GM13976 (cell line): ENCODE results near the gene NUFIP1.

Source experiments
- DNase-seq: peaks from one replicate; pipeline ENCODE4 v3.0.0; 2012; ENCODE audit warnings: low spot score
- in situ Hi-C: fragments of 300-500 bp; cut with MboI; formaldehyde crosslinking; loops from one replicate; pipeline ENCODE4 v1.12.0; 2022; ENCODE audit warnings: low sequenced_read_pairs, mixed read lengths, inconsistent platforms; ENCODE audit not compliant: unreplicated experiment
- TF ChIP-seq, protein P1 (sequence below): IDR thresholded peaks from 2 replicates; pipeline ENCODE4 v1.5.1; 2012; ENCODE audit warnings: borderline replicate concordance, mild to moderate bottlenecking; ENCODE audit not compliant: insufficient read depth; ENCODE audit errors: extremely low read depth, missing control alignments, control extremely low read depth

NUFIP1 gene

DNA sequence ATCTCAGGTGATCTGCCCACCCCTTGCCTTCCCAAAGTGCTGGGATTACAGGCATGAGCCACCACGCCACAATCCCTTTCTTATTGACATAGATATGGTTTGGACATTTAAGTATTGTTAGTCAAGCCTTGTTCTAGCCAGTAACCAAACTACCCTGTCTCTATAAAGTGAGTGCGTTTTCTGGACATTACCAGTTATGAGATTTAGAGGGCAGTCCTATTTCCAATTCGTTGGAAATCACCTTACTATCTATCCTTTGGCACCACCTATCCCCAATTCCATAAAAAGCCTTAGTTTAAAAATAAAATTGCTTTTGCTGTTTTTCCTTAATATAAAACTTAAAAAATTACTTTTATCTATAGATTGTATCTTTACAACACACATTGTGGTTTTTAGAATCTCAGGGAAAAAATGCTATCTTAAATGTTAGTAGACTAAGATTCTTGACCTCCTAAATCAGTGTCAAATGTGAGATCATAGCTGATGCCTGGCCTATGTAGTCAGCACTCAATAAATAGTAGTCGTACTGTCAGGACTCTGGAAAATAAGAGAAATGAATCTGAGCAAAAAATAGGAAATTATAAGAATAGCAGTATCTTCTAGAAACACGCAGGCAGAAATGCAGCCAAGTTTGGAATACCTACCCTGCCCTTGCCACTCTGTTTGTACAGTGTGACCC is 57.0 kb downstream of the NUFIP1 start:
- in situ Hi-C loops = no loop called here
- TF ChIP-seq, protein P1, sequence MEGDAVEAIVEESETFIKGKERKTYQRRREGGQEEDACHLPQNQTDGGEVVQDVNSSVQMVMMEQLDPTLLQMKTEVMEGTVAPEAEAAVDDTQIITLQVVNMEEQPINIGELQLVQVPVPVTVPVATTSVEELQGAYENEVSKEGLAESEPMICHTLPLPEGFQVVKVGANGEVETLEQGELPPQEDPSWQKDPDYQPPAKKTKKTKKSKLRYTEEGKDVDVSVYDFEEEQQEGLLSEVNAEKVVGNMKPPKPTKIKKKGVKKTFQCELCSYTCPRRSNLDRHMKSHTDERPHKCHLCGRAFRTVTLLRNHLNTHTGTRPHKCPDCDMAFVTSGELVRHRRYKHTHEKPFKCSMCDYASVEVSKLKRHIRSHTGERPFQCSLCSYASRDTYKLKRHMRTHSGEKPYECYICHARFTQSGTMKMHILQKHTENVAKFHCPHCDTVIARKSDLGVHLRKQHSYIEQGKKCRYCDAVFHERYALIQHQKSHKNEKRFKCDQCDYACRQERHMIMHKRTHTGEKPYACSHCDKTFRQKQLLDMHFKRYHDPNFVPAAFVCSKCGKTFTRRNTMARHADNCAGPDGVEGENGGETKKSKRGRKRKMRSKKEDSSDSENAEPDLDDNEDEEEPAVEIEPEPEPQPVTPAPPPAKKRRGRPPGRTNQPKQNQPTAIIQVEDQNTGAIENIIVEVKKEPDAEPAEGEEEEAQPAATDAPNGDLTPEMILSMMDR = no peak
- no peak for DNase-seq

DNA sequence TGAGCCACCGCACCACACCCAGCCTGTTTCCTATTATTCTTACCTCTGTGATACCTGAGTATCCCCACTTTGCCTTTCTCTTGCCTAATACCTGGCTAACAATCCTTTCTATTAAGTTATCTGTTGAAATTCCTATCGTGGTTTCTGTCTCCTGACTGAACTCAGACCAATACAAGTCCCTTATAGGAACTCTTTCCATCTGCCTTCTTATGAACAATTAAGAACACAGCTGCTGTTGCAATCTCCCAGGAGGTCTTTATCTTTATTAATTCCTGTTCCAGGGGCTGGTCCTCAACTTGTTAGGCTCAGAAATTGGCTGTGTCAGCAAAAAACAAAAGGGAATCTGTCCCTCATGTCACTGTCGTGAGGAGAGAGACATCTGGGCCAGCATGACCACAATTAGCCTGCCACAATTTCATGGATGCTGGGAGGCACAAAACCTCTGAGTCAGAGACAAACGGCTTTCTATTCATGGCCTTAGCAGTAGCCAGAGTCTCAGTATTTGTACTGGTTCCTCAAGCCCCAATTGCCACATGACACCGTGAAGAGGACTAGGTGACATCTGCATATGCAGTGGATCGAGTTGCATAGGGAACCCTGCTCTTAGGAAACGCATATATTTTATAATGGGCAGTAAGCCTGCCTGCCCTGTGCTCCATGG is 58.2 kb downstream of the NUFIP1 start:
- TF ChIP-seq, protein P1 = no peak
- in situ Hi-C loops = no loop called here
- DNase-seq = no peak

DNA sequence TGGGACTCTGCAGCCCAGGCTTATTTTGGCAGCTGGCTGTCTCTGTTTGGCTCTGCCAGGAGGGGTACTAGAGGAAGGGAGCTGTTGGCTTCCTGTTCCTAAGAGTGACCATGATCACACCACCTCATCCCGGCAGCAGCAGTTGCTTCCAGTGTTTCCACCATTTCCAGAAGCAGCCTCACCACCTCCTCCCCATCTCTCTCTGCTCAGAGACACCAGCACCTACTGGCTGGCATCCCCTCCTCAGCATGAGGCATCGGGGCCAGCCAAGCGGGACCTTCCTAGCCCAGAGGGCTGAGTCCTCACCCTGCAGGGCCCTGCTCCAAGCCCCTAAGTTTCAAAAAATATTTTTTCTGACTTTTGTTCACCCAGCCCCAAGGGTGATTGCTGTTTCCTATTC is 59.0 kb downstream of the NUFIP1 start:
- in situ Hi-C loops = no loop called here
- DNase-seq = no peak
- TF ChIP-seq, protein P1 = no peak

DNA sequence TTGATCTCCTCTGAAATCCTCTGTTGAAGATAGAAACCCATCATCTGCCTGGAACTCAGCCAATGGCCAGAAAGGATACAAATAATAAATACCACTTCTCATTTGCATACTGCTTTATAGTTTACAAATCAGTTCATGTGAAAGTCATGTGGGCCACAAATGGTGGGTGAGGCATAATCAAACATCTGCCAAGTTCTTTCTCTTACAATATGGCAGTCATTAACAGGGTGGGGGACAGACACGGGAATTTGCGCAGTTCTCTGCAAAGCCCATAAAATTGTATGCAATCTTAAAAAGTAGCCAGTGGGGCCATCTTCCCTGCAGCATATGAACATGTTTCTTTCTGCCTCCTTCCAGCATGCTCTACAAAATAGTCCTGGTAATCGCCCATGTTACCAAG is 59.6 kb downstream of the NUFIP1 start:
- no peak for DNase-seq
- TF ChIP-seq, protein P1 = no peak
- in situ Hi-C loops = no loop called here

DNA sequence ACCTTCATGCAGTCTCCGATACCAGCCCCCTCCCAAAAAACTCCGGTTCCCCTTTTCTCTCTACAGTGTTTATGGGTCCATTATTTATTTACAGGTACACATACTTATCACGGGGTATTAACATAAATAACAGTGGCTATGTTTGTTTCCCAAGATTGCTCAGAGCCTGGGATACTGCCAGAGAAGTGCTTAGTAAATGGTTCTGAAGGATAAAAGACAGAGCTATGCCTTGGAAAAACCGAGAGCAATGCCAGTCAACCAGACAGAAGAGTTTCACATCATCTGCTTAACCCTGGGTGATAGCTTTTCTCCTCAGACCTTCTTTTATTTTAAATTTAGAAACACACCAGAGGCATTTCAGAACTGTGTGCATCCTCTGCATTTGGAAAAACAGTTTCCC is 61.3 kb downstream of the NUFIP1 start:
- DNase-seq = no peak
- TF ChIP-seq, protein P1 = no peak
- in situ Hi-C loops = no loop called here

DNA sequence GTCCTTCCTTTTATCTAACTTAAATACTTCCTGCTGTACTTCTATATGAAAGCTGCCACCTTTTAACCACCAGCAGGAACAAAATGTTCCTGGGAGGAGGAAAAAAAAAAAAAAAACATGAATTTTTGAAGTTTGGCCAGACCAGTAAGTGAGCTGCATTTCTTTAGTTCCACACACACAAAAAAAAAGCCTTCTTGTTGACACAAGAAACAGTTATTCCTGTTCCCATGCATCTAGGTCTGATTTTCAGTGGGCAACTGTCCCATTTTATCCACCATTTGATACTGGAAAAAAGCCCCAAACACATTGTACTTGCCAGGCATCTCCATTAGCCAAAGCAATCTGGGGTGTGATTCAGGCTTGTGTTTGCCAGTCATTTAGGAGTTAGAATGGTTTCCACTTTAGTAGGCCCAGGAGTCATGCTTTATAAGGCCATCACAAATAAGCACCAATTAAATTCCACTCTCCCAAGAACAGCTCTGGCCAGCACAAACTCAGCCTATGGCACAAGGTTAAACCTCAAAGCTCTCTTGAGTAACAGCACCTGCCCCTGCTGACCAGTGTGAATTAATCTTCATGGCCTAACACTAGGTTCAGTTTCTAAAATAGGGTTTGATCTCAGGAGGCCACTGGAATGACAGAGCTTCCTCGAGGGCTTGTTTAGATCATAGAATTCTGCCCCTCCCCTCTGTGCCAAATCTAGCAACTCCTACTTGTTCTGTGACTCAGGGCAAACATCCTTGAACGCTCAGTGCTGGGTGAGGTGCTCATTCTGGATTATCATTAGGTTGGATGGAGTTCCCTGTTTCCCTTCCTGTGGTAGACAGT is 67.1 kb downstream of the NUFIP1 start:
- DNase-seq = no peak
- in situ Hi-C loops = no loop called here
- TF ChIP-seq, protein P1 = no peak
